Suprapubic skin (tissue), 4 donors: ENCODE measurements around the gene ALDH3A2.

Experiments
- EP300 ChIP-seq: sonication (generic); formaldehyde crosslinking; IDR thresholded peaks from one replicate; pipeline ENCODE4 v1.6.1; 2017; ENCODE audit warnings: antibody characterized with exemption
- POLR2A ChIP-seq, 2 donors: fragments of 450-650 bp; IDR thresholded peaks; one replicate each; pipeline ENCODE4 v1.6.1; 2017; ENCODE audit warnings: antibody characterized with exemption in 2 of 2, mild to moderate bottlenecking in 2 of 2, moderate library complexity in 2 of 2
- POLR2AphosphoS5 ChIP-seq, 3 donors: sonication (generic); formaldehyde crosslinking; IDR thresholded peaks; one replicate each; pipeline ENCODE4 v1.6.1; 2017; ENCODE audit warnings: antibody characterized with exemption in 3 of 3
- TF ChIP-seq, protein P1 (sequence below), 2 donors: fragments of 200-600 bp in 1 of 2; fragments of 450-650 bp in 1 of 2; sonication (generic) in 1 of 2; IDR thresholded peaks; one replicate each; pipeline ENCODE4 v1.5.1; 2016 to 2019; ENCODE audit warnings: antibody characterized with exemption in 2 of 2, mild to moderate bottlenecking in 1 of 2, moderate library complexity in 1 of 2

DNA sequence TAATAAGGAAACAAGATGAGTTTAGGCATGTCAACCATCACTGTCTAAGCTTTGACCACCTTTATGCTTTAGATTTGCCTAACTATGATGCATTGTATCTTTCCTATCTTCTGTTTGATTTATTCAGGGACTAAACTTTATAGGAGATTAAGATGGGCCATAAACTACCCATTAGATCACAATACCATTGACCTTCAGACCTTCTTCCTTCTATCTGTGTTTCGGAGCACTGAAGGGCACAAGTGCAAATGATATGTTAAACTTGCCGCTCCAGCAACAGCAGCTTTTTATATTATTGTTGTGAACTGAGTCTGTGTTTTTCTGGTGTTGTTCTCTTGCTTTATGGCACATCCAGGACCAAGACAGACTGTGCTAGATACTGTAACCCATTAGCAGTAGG is 16.6 kb upstream of the ALDH3A2 start:
- TF ChIP-seq POLR2AphosphoS5 (IDR thresholded peaks at IDR 0.05) (no peak), POLR2A (IDR thresholded peaks at IDR 0.05) (no peak), EP300 (no peak)
- TF ChIP-seq, protein P1, sequence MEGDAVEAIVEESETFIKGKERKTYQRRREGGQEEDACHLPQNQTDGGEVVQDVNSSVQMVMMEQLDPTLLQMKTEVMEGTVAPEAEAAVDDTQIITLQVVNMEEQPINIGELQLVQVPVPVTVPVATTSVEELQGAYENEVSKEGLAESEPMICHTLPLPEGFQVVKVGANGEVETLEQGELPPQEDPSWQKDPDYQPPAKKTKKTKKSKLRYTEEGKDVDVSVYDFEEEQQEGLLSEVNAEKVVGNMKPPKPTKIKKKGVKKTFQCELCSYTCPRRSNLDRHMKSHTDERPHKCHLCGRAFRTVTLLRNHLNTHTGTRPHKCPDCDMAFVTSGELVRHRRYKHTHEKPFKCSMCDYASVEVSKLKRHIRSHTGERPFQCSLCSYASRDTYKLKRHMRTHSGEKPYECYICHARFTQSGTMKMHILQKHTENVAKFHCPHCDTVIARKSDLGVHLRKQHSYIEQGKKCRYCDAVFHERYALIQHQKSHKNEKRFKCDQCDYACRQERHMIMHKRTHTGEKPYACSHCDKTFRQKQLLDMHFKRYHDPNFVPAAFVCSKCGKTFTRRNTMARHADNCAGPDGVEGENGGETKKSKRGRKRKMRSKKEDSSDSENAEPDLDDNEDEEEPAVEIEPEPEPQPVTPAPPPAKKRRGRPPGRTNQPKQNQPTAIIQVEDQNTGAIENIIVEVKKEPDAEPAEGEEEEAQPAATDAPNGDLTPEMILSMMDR (IDR thresholded peaks at IDR 0.05), result no peak
